ENCODE measurements around the gene SCAF1. TPM values are rescaled to one million over a fixed set of nuclear protein-coding genes. Genes with fewer than 3 reads are reported as not detected.

SCAF1 gene
- polyA plus RNA-seq, 3 donors: 0.39 to 7.5 (median 0.68) TPM

DNA sequence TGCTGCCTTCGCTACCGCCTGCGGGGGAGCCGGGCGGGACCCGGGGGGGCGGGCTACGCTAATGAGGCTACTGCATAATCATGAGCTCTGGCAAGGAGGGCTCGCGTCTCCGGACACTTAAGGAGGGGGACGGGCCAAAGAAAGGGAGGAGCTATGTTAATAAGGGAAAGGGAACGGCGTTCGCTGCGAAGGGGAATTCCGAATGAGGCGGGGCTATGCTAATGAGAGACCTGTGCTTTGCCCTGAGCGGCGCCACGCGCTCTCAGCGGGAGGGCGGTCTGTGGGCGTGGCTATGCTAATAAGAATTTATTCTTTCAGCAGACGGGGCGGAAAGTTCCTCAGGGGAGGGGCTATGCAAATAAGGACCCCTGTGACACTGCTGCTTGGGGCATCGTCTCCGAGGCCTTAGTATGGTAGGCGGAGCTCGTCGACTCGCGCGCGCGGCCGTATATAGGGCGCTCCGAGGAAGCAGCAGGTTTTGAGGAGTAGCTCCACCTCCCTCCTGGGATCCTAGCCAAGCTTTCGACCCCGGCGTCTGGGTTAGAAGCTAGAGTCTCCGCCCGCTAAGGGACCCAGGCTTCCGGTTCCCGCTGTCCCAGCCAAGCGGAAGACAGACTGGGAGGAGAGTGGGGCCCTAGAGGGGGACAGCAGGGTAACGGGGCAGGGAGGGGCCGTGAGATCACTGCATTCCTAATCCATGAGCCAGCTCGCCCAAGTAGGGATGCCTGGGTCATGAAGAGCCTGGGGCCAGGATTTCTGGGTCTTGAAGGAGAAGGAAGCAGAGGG, 1.7 kb upstream of the SCAF1 start, which contains the start of gene RRAS:
TSS of gene RRAS (minus strand) at position 31 of the 786 bp plus-strand sequence. CDS start 45 bp downstream, outside the sequence.
- peaks cover 0 to 2% (median 0%) of the 10 kb centered on the region in 7 donors for H3K9me3 Mint-ChIP-seq
- no peaks in the 10 kb centered on the region for H3K27me3 ChIP-seq (ENCODE audit: control insufficient read depth in 2 of 2, insufficient read depth in 2 of 2, low read length in 2 of 2)

More for the DNA sequence above, 1.7 kb upstream of the SCAF1 start, which contains the start of gene RRAS:
- peak within 1 kb of the TSS; percentile 73 for H2AFZ ChIP-seq (ENCODE audit: insufficient read depth, low read depth, low read length, poor library complexity, severe bottlenecking)
- peak within 1 kb of the TSS; percentile 96 for H3K4me2 ChIP-seq (replicated peaks; ENCODE audit: extremely low read depth, low read length, poor library complexity, severe bottlenecking)
- Mint-ChIP-seq H3K27ac (peak within 1 kb of the TSS; percentile 99 to 100 (median 100)), H3K4me1 (peaks cover 51% of the 10 kb centered on the region), H3K36me3 (peaks cover 4 to 12% of the 10 kb centered on the region in 2 donors), H3K4me3 (peak within 1 kb of the TSS; percentile 95 to 99), H3K27me3 (ENCODE audit: low read depth in 3 of 3) (peaks cover 3 to 19% (median 13%) of the 10 kb centered on the region in 3 donors)
- peaks cover 45 to 51% of the 10 kb centered on the region in 2 donors for H3K4me1 ChIP-seq (ENCODE audit: control insufficient read depth in 1 of 2, insufficient read depth in 2 of 2, low read length in 2 of 2)
- TF ChIP-seq, protein P1, sequence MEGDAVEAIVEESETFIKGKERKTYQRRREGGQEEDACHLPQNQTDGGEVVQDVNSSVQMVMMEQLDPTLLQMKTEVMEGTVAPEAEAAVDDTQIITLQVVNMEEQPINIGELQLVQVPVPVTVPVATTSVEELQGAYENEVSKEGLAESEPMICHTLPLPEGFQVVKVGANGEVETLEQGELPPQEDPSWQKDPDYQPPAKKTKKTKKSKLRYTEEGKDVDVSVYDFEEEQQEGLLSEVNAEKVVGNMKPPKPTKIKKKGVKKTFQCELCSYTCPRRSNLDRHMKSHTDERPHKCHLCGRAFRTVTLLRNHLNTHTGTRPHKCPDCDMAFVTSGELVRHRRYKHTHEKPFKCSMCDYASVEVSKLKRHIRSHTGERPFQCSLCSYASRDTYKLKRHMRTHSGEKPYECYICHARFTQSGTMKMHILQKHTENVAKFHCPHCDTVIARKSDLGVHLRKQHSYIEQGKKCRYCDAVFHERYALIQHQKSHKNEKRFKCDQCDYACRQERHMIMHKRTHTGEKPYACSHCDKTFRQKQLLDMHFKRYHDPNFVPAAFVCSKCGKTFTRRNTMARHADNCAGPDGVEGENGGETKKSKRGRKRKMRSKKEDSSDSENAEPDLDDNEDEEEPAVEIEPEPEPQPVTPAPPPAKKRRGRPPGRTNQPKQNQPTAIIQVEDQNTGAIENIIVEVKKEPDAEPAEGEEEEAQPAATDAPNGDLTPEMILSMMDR (IDR thresholded peaks at IDR 0.05): no peak
- peaks cover 32% of the 10 kb centered on the region for H3K79me2 ChIP-seq (ENCODE audit: insufficient read depth, low read length)
- intact Hi-C loops (cut with micrococcal nuclease): loop anchor here (2.0 to 5.0 kb wide), 5 partner anchors 37 to 236 kb away; partner anchors contain the start of genes AKT1S1 (in 1 of the 2), AP2A1 (in 1 of the 2), PRMT1 (in 1 of the 2) and PRR12 (in 1 of the 2)
- under 1% methylated on average over 47 of the region's 51 CpGs for WGBS (ENCODE audit: insufficient coverage)
- peak within 1 kb of the TSS; percentile 94 to 98 for H3K27ac ChIP-seq (ENCODE audit: low read depth in 1 of 2, low read length in 2 of 2)
- peaks cover 0 to 10% of the 10 kb centered on the region in 2 donors for H3K36me3 ChIP-seq (replicated peaks in 1 of 2; ENCODE audit: control insufficient read depth in 1 of 2, insufficient read depth in 2 of 2, low read length in 2 of 2)
- H3K9ac ChIP-seq (ENCODE audit: insufficient read depth, low read length, poor library complexity, severe bottlenecking): peak within 1 kb of the TSS; percentile 82
- H3K4me3 ChIP-seq (replicated peaks in 1 of 3; ENCODE audit: low read depth in 2 of 3, low read length in 3 of 3): peak within 1 kb of the TSS; percentile 58 to 99 (median 86)
- no peaks in the 10 kb centered on the region for H3K9me3 ChIP-seq (replicated peaks in 1 of 2; ENCODE audit: control insufficient read depth in 1 of 2, insufficient read depth in 1 of 2, low read length in 2 of 2)
- peaks cover 9% of the 10 kb centered on the region for H4K20me1 ChIP-seq (ENCODE audit: insufficient read depth, low read length)
- DNase-seq: peak; percentile 100

Measured in CD14-positive monocyte (primary cell).